HEK293 (cell line): ENCODE data around the gene OR51B5.

Experiments
- KLF1 ChIP-seq: fragments of 450-650 bp; formaldehyde crosslinking; IDR thresholded peaks from 2 replicates; pipeline ENCODE4 v1.5.1; 2016; ENCODE audit warnings: missing biosample characterization, missing genetic modification characterization
- KLF8 ChIP-seq: fragments of 450-650 bp; formaldehyde crosslinking; IDR thresholded peaks from 2 replicates; pipeline ENCODE4 v1.5.1; 2016; ENCODE audit warnings: missing biosample characterization, missing genetic modification characterization
- ZNF768 ChIP-seq: fragments of 450-650 bp; formaldehyde crosslinking; IDR thresholded peaks from 2 replicates; pipeline ENCODE4 v1.5.1; 2018; ENCODE audit warnings: missing biosample characterization, mild to moderate bottlenecking, missing genetic modification characterization

- TF ChIP-seq KLF8, result no peak
- no peak for TF ChIP-seq KLF1 (tag by site-specific recombination)
- TF ChIP-seq ZNF768 (tag by site-specific recombination), result no peak
Observed at GRCh38 chr11:5383576-5383975, 40.3 kb upstream of the OR51B5 start, which contains the start of gene OR51M1.
